Measurements from ENCODE around the gene DHRSX. TPM values are rescaled to one million over a fixed set of nuclear protein-coding genes. Genes with fewer than 3 reads are reported as not detected.

DHRSX gene
- total and polyA plus RNA-seq, 2 of the 13 experiments (the other 11 are each of a cell fraction or from before 2014, with no cell fraction given) = 15.5 to 24.3 TPM

GRCh38 chrX:2176733-2177132, 324.0 kb downstream of the DHRSX start:
- no peaks in the 10 kb centered on the region for H3K27me3 ChIP-seq (ENCODE audit: control insufficient read depth in 1 of 2, insufficient read depth in 2 of 2, low read length in 2 of 2)
- 14% methylated on average over 5 of the region's 5 CpGs for WGBS (ENCODE audit: low lambda C conversion rate)
- FAIRE-seq (no peak), ATAC-seq (peak; percentile 88), DNase-seq (ENCODE audit: low spot score) (peak; percentile 82)
- H3K9me3 ChIP-seq (ENCODE audit: low read length) = no peaks in the 10 kb centered on the region
- H3K36me3 ChIP-seq (replicated peaks in 1 of 2; ENCODE audit: control insufficient read depth in 1 of 2, insufficient read depth in 2 of 2, low read length in 2 of 2) = no peaks in the 10 kb centered on the region
- H3K79me2 ChIP-seq (ENCODE audit: insufficient read depth, low read length) = no peaks in the 10 kb centered on the region
- POLR2A ChIA-PET = no interaction called here
- H2AFZ ChIP-seq (ENCODE audit: low read length) = no peak overlapping the region
- H3K9ac ChIP-seq (ENCODE audit: insufficient read depth, low read depth, low read length) = no peak overlapping the region
- H3K4me1 ChIP-seq (ENCODE audit: insufficient read depth, low read length) = peaks cover 52% of the 10 kb centered on the region
- in situ Hi-C loops (cut with HindIII; ENCODE audit: extremely low pct_ligation_motif_present, low pct_unique_long_range_greater_than_20kb) = no loop called here
- H4K20me1 ChIP-seq (ENCODE audit: insufficient read depth, low read length) = peaks cover 3% of the 10 kb centered on the region; the same call in 1 of the 2 replicates
- intact Hi-C loops (cut with micrococcal nuclease; ENCODE audit: unreplicated experiment) = no loop called here
- no TSS peak for BruUV-seq (replicated peaks)
- no peak overlapping the region for H3K4me3 ChIP-seq (replicated peaks in 1 of 3; ENCODE audit: insufficient read depth in 1 of 3, low read depth in 2 of 3, low read length in 3 of 3)
- CTCF ChIA-PET (ENCODE audit: low intra/inter-chr PET ratio, low total read pairs) = no interaction called here
- peak overlapping the region; percentile 41 for H3K27ac ChIP-seq (ENCODE audit: extremely low read length, insufficient read depth, low read length)
- no peak overlapping the region for H3K4me2 ChIP-seq (ENCODE audit: low read depth, low read length)
- peak; percentile 70; the same call in 1 of the 2 replicates for TF ChIP-seq NCOR1 (IDR thresholded peaks at IDR 0.05; ENCODE audit: borderline replicate concordance, low read length)
- TF ChIP-seq PAXIP1 (CRISPR knock-in tag; conservative IDR thresholded peaks at IDR 0.05) = 0 out of 2 replicates have a peak, but pooled peaks have one; percentile 29
- peak; percentile 28; the same call in 1 of the 2 replicates for TF ChIP-seq FOXP4 (CRISPR knock-in tag; IDR thresholded peaks at IDR 0.05)
- TF ChIP-seq BCL6 (CRISPR knock-in tag; IDR thresholded peaks at IDR 0.05) = peak; percentile 79
- TF ChIP-seq EP300 (IDR thresholded peaks at IDR 0.05; ENCODE audit: low read depth in 2 of 2, low read length in 2 of 2) = peak; percentile 7 to 12; a peak in 1 of 4 replicates
- TF ChIP-seq EP300 (CRISPR knock-in tag; IDR thresholded peaks at IDR 0.05; ENCODE audit: borderline replicate concordance) = no peak
- TF ChIP-seq SOX13 (IDR thresholded peaks at IDR 0.05) = no peak
- TF ChIP-seq SOX13 (CRISPR knock-in tag; conservative IDR thresholded peaks at IDR 0.05 in 1 of 2, IDR thresholded peaks at IDR 0.05 in 1 of 2) = peak in 1 of 2 experiments; percentile 52; a peak in 2 of 4 replicates
- TF ChIP-seq HNF4A (CRISPR knock-in tag; IDR thresholded peaks at IDR 0.05) = peak; percentile 33
- TF ChIP-seq RFX1 (IDR thresholded peaks at IDR 0.05) = peak; percentile 47; the same call in 1 of the 2 replicates
- no peak for TF ChIP-seq ZNF350 (CRISPR knock-in tag; IDR thresholded peaks at IDR 0.05; ENCODE audit: borderline replicate concordance, low read depth)
- TF ChIP-seq TCF7 (IDR thresholded peaks at IDR 0.05; ENCODE audit: low read depth) = peak; percentile 61
- no peak for TF ChIP-seq ZNF543 (CRISPR knock-in tag; IDR thresholded peaks at IDR 0.05)
- peak; percentile 28; the same call in 1 of the 2 replicates for TF ChIP-seq ARID5B (CRISPR knock-in tag; IDR thresholded peaks at IDR 0.05)
- no peak for TF ChIP-seq FOXP1 (IDR thresholded peaks at IDR 0.05)
- peak; percentile 14; the same call in 1 of the 2 replicates for TF ChIP-seq FOXP1 (CRISPR knock-in tag; IDR thresholded peaks at IDR 0.05)
- no peak for TF ChIP-seq CBX5 (CRISPR knock-in tag; IDR thresholded peaks at IDR 0.05; ENCODE audit: borderline replicate concordance)

Measured in HepG2 (cell line).